DOHH2 (cell line): ENCODE measurements around the gene FBXO2.

Experiments
- H3F3A ChIP-seq: fragments of 200-600 bp; sonication (generic), shearing (Covaris generic); 2 replicates; pipeline ENCODE4 v1.6.0; 2016; ENCODE audit warnings: antibody characterized with exemption, mild to moderate bottlenecking; ENCODE audit not compliant: control insufficient read depth, insufficient read depth
- H3K27ac ChIP-seq: fragments of 200-600 bp; sonication (generic); 2 replicates; pipeline ENCODE4 v1.5.1; 2014; ENCODE audit warnings: low read depth, mild to moderate bottlenecking, low read length, moderate library complexity
- H3K27me3 ChIP-seq: fragments of 200-600 bp; sonication (generic); 2 replicates; pipeline ENCODE4 v1.6.1; 2014; ENCODE audit warnings: mild to moderate bottlenecking, low read length, mixed read lengths; ENCODE audit not compliant: control insufficient read depth
- H3K36me3 ChIP-seq: fragments of 200-600 bp; sonication (generic); 2 replicates; pipeline ENCODE4 v1.6.1; 2014; ENCODE audit warnings: mild to moderate bottlenecking, low read length, moderate library complexity, mixed read lengths; ENCODE audit not compliant: control insufficient read depth
- H3K4me1 ChIP-seq: fragments of 200-600 bp; sonication (generic); 2 replicates; pipeline ENCODE4 v1.6.1; 2014; ENCODE audit warnings: mild to moderate bottlenecking, low read length, mixed read lengths; ENCODE audit not compliant: control insufficient read depth
- H3K4me2 ChIP-seq: fragments of 200-600 bp; sonication (generic); 2 replicates; pipeline ENCODE4 v1.6.0; 2014; ENCODE audit warnings: mild to moderate bottlenecking, low read length, moderate library complexity
- H3K4me3 ChIP-seq: fragments of 200-600 bp; sonication (generic); 2 replicates; pipeline ENCODE4 v1.5.1; 2014; ENCODE audit warnings: mild to moderate bottlenecking, low read length, mixed read lengths
- H3K79me2 ChIP-seq: fragments of 200-600 bp; sonication (generic); 2 replicates; pipeline ENCODE4 v1.6.1; 2014; ENCODE audit warnings: mild to moderate bottlenecking, low read length, mixed read lengths; ENCODE audit not compliant: control insufficient read depth
- H3K9me2 ChIP-seq: fragments of 200-600 bp; sonication (generic); replicated peaks from 2 replicates; pipeline ENCODE4 v1.6.1; 2014; ENCODE audit warnings: mild to moderate bottlenecking, low read length, mixed read lengths; ENCODE audit not compliant: control insufficient read depth
- H3K9me3 ChIP-seq: fragments of 200-600 bp; sonication (generic); 2 replicates; pipeline ENCODE4 v1.6.1; 2014; ENCODE audit warnings: antibody characterized with exemption, low read length, mixed read lengths; ENCODE audit not compliant: control insufficient read depth, insufficient read depth
- H4K20me1 ChIP-seq: fragments of 200-600 bp; sonication (generic); 2 replicates; pipeline ENCODE4 v1.6.0; 2014; ENCODE audit warnings: low read depth, mild to moderate bottlenecking, antibody characterized with exemption, low read length, moderate library complexity; ENCODE audit not compliant: control insufficient read depth, insufficient read depth
- EZH2phosphoT487 ChIP-seq: fragments of 200-600 bp; sonication (generic); IDR thresholded peaks from 2 replicates; pipeline ENCODE4 v1.6.1; 2017; ENCODE audit warnings: borderline replicate concordance, mild to moderate bottlenecking, antibody characterized with exemption, low read length, moderate library complexity, mixed read lengths
- TF ChIP-seq, protein P1 (sequence below): fragments of 200-600 bp; sonication (generic); IDR thresholded peaks from one replicate; pipeline ENCODE4 v1.5.1; 2014; ENCODE audit warnings: antibody characterized with exemption, mild to moderate bottlenecking, low read depth, low read length; ENCODE audit not compliant: poor library complexity, severe bottlenecking

FBXO2 gene

DNA sequence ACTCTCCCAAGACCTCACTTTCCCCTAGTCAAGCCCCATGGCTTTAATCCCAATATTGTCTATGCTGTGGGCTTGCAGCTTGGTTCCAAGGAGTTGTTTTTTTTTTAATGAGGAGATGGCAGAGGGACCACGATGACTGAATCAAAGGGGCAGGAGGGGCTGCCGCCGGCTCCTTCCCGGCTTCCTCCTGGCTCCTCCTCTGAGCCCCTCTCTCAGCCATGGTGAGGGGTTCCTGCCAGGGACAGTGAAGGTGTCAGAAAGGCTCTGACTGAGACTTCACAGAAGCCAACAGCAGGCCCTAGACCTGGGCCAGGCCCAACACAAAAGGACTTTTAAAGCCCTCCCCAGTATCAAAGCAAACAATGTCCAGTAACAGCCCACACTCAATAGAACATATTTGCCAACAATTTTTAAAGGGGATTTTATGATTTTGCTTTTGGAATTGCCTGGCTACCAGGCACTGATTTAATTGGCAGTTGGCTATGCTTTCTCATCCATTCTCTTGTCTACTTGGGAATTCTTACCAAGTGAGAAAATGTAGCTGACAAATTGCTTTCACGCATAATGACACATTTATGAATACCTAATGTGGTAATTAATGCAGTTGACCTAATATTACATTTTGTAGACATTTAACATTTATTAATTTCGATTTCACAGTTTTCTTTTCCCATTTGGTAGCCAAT lies 54.2 kb downstream of the FBXO2 start:
- H3K4me2 ChIP-seq, result no peak overlapping the region
- H3K9me3 ChIP-seq, result no peaks in the 10 kb centered on the region
- no peaks in the 10 kb centered on the region for H3K79me2 ChIP-seq
- H3K27ac ChIP-seq, result no peak overlapping the region
- TF ChIP-seq, protein P1, sequence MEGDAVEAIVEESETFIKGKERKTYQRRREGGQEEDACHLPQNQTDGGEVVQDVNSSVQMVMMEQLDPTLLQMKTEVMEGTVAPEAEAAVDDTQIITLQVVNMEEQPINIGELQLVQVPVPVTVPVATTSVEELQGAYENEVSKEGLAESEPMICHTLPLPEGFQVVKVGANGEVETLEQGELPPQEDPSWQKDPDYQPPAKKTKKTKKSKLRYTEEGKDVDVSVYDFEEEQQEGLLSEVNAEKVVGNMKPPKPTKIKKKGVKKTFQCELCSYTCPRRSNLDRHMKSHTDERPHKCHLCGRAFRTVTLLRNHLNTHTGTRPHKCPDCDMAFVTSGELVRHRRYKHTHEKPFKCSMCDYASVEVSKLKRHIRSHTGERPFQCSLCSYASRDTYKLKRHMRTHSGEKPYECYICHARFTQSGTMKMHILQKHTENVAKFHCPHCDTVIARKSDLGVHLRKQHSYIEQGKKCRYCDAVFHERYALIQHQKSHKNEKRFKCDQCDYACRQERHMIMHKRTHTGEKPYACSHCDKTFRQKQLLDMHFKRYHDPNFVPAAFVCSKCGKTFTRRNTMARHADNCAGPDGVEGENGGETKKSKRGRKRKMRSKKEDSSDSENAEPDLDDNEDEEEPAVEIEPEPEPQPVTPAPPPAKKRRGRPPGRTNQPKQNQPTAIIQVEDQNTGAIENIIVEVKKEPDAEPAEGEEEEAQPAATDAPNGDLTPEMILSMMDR, result no peak
- TF ChIP-seq EZH2phosphoT487, result no peak
- H3K36me3 ChIP-seq, result no peaks in the 10 kb centered on the region
- H3F3A ChIP-seq, result no peaks in the 10 kb centered on the region
- H4K20me1 ChIP-seq, result no peaks in the 10 kb centered on the region
- H3K27me3 ChIP-seq, result peaks cover 8% of the 10 kb centered on the region
- no peaks in the 10 kb centered on the region for H3K4me1 ChIP-seq
- H3K4me3 ChIP-seq, result no peak overlapping the region
- H3K9me2 ChIP-seq, result no peaks in the 10 kb centered on the region

DNA sequence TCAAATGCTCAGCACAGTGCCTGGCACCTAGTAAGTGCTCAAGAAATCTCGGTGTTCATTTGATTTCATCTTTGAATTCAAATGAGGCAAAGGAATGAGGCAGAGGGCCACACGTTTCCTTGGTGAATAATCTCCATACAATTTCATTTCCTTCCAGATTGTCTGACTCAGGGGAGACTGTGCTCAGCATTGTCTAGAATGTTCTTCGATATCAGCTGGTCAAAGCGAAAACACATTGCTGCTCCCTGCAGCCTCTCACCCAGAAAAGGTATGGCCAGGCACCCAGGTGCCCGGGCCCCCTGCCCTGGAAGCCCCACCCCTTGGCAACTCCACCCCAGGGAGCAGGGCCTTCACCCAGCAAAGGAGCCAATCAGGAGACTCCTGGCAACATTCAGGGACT lies 55.8 kb downstream of the FBXO2 start:
- TF ChIP-seq, protein P1, result no peak
- H3K4me3 ChIP-seq, result no peak overlapping the region
- H3K9me3 ChIP-seq, result no peaks in the 10 kb centered on the region
- H3K79me2 ChIP-seq, result no peaks in the 10 kb centered on the region
- H4K20me1 ChIP-seq, result no peaks in the 10 kb centered on the region
- no peaks in the 10 kb centered on the region for H3K4me1 ChIP-seq
- no peaks in the 10 kb centered on the region for H3F3A ChIP-seq
- H3K4me2 ChIP-seq, result no peak overlapping the region
- H3K9me2 ChIP-seq, result no peaks in the 10 kb centered on the region
- H3K27ac ChIP-seq, result no peak overlapping the region
- no peaks in the 10 kb centered on the region for H3K36me3 ChIP-seq
- peaks cover 11% of the 10 kb centered on the region for H3K27me3 ChIP-seq
